Vagina (tissue), 2 donors: ENCODE results near the gene CRP.

Experiments used
- POLR2AphosphoS5 ChIP-seq, 2 donors: sonication (generic); formaldehyde crosslinking; IDR thresholded peaks; one replicate each; pipeline ENCODE4 v1.9.0; 2017; ENCODE audit warnings: antibody characterized with exemption in 2 of 2, mild to moderate bottlenecking in 2 of 2, low read depth in 1 of 2; ENCODE audit not compliant: insufficient read depth in 1 of 2
- TF ChIP-seq, protein P1 (sequence below), 3 experiments: fragments of 450-650 bp in 2 of 3; fragments of 200-600 bp in 1 of 3; sonication (generic) in 1 of 3; IDR thresholded peaks; one replicate each; pipeline ENCODE4 v1.5.1; 2017 to 2019; ENCODE audit warnings: antibody characterized with exemption in 3 of 3, mild to moderate bottlenecking in 2 of 3, moderate library complexity in 2 of 3

DNA sequence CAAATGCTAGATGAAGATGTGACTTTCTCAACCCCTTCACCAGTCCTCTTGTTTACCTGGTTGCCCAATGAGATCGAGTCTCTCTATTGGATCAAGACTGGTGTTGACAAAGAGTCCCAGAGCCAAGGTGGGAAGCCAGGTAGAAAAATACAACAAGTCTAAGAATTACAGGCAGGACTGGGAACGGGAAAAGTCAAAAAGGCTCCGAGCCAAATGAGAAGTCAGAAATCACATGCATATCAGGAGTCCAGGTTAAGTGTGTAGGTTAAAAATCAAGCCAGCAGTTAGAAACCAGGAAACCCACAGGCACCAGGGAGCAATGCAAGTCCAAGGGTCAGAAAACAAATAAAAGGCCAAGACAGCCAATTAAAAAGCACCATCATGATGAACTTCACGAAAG, 39.0 kb upstream of the CRP start:
- TF ChIP-seq, protein P1, sequence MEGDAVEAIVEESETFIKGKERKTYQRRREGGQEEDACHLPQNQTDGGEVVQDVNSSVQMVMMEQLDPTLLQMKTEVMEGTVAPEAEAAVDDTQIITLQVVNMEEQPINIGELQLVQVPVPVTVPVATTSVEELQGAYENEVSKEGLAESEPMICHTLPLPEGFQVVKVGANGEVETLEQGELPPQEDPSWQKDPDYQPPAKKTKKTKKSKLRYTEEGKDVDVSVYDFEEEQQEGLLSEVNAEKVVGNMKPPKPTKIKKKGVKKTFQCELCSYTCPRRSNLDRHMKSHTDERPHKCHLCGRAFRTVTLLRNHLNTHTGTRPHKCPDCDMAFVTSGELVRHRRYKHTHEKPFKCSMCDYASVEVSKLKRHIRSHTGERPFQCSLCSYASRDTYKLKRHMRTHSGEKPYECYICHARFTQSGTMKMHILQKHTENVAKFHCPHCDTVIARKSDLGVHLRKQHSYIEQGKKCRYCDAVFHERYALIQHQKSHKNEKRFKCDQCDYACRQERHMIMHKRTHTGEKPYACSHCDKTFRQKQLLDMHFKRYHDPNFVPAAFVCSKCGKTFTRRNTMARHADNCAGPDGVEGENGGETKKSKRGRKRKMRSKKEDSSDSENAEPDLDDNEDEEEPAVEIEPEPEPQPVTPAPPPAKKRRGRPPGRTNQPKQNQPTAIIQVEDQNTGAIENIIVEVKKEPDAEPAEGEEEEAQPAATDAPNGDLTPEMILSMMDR (IDR thresholded peaks at IDR 0.05), result no peak
- TF ChIP-seq POLR2AphosphoS5 (IDR thresholded peaks at IDR 0.05; ENCODE audit: insufficient read depth in 1 of 2, low read depth in 1 of 2), result no peak
